ENCODE measurements around the gene PDIA6.

GRCh38 chr2:10738192-10738591, 74.4 kb downstream of the PDIA6 start:
- TF ChIP-seq CTCF (IDR thresholded peaks at IDR 0.05; ENCODE audit: extremely low read depth in 1 of 2, insufficient read depth in 1 of 2, low read depth in 1 of 2, low read length in 2 of 2), result no peak
- no peak for TF ChIP-seq POLR2AphosphoS5 (IDR thresholded peaks at IDR 0.05; ENCODE audit: insufficient read depth, low read depth, low read length)
- no peak for TF ChIP-seq POLR2A (IDR thresholded peaks at IDR 0.05; ENCODE audit: low read depth, low read length)
- TF ChIP-seq MAX (IDR thresholded peaks at IDR 0.05; ENCODE audit: insufficient read depth, insufficient read length), result no peak
- TF ChIP-seq EZH2 (IDR thresholded peaks at IDR 0.05; ENCODE audit: borderline replicate concordance, low read depth, low read length, severe bottlenecking), result no peak
- TF ChIP-seq JUN (IDR thresholded peaks at IDR 0.05; ENCODE audit: borderline replicate concordance, insufficient read depth, insufficient read length, low read depth), result no peak
- TF ChIP-seq MYC (IDR thresholded peaks at IDR 0.05; ENCODE audit: low read depth, low read length), result no peak
- no peak for TF ChIP-seq FOS (IDR thresholded peaks at IDR 0.05; ENCODE audit: borderline replicate concordance, insufficient read depth, low read length)

Data from endothelial cell of umbilical vein (primary cell).